Activated CD8-positive, alpha-beta T cell treated with anti-CD3 and anti-CD28 coated beads for 36 hours (primary cell): ENCODE results near the gene CHCHD3. TPM values are rescaled to one million over a fixed set of nuclear protein-coding genes. Genes with fewer than 3 reads are reported as not detected.
"Not testable (repeated sequence)": the region's sequence is repeated elsewhere in the genome, so short reads cannot be mapped to it uniquely, and the experiment has no call there.

Experiments used
- ATAC-seq: fragments of 200-7000 bp; cut with Tn5 transposase; one replicate; pipeline ENCODE4 v1.10.0; 2021; ENCODE audit warnings: mild to moderate bottlenecking, moderate library complexity
- CTCF ChIA-PET: fragments of 350-600 bp; sonication (Branson Sonifier 250); formaldehyde crosslinking; loops from one replicate; lab custom pipeline; 2021; ENCODE audit warnings: antibody characterized with exemption; lab: Charles Lee
- POLR2A ChIA-PET: fragments of 350-600 bp; sonication (Branson Sonifier 250); formaldehyde crosslinking; loops from one replicate; lab custom pipeline; 2021; ENCODE audit warnings: antibody characterized with exemption; lab: Charles Lee
- DNase-seq: peaks from one replicate; pipeline ENCODE4 v3.0.0-alpha.2; 2020
- H3K27ac Mint-ChIP-seq: one replicate; pipeline ENCODE4 v1.8.0; 2021; ENCODE audit warnings: mild to moderate bottlenecking, mixed read lengths
- H3K27me3 Mint-ChIP-seq: one replicate; pipeline ENCODE4 v1.8.0; 2021; ENCODE audit warnings: mixed read lengths
- H3K36me3 Mint-ChIP-seq: one replicate; pipeline ENCODE4 v1.8.0; 2021; ENCODE audit warnings: low read depth, mixed read lengths
- H3K4me1 Mint-ChIP-seq: one replicate; pipeline ENCODE4 v1.8.0; 2021; ENCODE audit warnings: low read depth, mixed read lengths
- H3K4me3 Mint-ChIP-seq: one replicate; pipeline ENCODE4 v1.8.0; 2021; ENCODE audit warnings: mild to moderate bottlenecking, moderate library complexity, mixed read lengths
- H3K9me3 Mint-ChIP-seq: one replicate; pipeline ENCODE4 v1.8.0; 2021; ENCODE audit warnings: mixed read lengths
- intact Hi-C: fragments of 100-400 bp; cut with micrococcal nuclease; formaldehyde crosslinking; loops from one replicate; pipeline ENCODE4 v1.10.0; 2022
- total RNA-seq, 2 experiments: library from RNA; stranded (reverse); gene quantifications; one replicate each; pipeline ENCODE4 v1.2.3, GENCODE V29; 2021
- TF ChIP-seq, protein P1 (sequence below): fragments of 200-600 bp; IDR thresholded peaks from one replicate; pipeline ENCODE4 v1.8.0; 2022; ENCODE audit warnings: antibody characterized with exemption, mild to moderate bottlenecking

CHCHD3 gene
- total RNA-seq, 2 experiments from 2014 or later = 61.4 to 63.4 TPM

DNA sequence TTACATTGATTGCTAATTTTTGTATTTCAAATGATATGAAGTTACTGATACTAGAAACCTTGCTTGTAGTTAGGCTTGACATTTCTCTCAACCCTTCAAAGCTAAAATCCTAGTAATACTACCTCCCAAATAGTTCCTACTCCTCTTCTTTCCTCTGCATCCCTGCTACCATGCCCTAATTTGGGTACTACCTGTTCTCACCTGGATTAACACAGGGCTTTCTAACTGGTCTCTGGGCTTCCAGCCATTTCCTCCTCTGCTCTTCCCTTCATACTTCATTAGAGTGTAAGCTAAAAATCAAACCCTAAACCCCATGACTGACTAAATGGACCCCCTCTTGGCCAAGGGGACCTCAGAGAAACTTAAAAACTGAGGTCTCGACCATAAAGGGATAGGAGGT is 112.4 kb downstream of the CHCHD3 start:
- no peaks in the 10 kb centered on the region for H3K27me3 Mint-ChIP-seq
- H3K27ac Mint-ChIP-seq = no peak overlapping the region
- intact Hi-C loops = no loop called here
- H3K36me3 Mint-ChIP-seq = peaks cover 23% of the 10 kb centered on the region
- TF ChIP-seq, protein P1, sequence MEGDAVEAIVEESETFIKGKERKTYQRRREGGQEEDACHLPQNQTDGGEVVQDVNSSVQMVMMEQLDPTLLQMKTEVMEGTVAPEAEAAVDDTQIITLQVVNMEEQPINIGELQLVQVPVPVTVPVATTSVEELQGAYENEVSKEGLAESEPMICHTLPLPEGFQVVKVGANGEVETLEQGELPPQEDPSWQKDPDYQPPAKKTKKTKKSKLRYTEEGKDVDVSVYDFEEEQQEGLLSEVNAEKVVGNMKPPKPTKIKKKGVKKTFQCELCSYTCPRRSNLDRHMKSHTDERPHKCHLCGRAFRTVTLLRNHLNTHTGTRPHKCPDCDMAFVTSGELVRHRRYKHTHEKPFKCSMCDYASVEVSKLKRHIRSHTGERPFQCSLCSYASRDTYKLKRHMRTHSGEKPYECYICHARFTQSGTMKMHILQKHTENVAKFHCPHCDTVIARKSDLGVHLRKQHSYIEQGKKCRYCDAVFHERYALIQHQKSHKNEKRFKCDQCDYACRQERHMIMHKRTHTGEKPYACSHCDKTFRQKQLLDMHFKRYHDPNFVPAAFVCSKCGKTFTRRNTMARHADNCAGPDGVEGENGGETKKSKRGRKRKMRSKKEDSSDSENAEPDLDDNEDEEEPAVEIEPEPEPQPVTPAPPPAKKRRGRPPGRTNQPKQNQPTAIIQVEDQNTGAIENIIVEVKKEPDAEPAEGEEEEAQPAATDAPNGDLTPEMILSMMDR = no peak
- POLR2A ChIA-PET = no interaction called here
- H3K9me3 Mint-ChIP-seq = no peaks in the 10 kb centered on the region
- no peak for ATAC-seq
- no peak overlapping the region for H3K4me3 Mint-ChIP-seq
- CTCF ChIA-PET = interaction anchor here (0.8 kb wide), 1 partner anchor 176 kb away, joined by 3 read pairs; no protein-coding TSS in a partner anchor
- no peak for DNase-seq
- peaks cover 2% of the 10 kb centered on the region for H3K4me1 Mint-ChIP-seq

DNA sequence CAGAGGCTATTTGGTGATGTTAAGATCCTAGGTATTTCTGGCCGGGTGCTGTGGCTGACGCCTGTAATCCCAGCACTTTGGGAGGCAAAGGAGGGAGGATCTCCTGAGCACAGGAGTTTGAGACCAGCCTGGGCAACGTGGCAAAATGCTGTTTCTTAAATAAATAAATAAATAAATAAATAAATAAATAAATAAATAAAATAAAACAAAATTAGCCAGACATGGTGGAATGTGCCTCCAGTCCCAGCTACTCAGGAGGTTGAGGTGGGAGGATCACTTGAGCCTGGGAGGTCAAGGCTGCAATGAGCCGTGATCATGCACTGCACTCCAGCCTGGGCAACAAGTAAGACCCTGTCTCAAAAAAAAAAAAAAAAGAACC is 114.4 kb downstream of the CHCHD3 start:
- H3K27ac Mint-ChIP-seq, intact Hi-C loops, H3K36me3 Mint-ChIP-seq, H3K4me1 Mint-ChIP-seq, H3K9me3 Mint-ChIP-seq, H3K27me3 Mint-ChIP-seq, CTCF ChIA-PET, ATAC-seq, H3K4me3 Mint-ChIP-seq, POLR2A ChIA-PET, DNase-seq: not testable (repeated sequence)

DNA sequence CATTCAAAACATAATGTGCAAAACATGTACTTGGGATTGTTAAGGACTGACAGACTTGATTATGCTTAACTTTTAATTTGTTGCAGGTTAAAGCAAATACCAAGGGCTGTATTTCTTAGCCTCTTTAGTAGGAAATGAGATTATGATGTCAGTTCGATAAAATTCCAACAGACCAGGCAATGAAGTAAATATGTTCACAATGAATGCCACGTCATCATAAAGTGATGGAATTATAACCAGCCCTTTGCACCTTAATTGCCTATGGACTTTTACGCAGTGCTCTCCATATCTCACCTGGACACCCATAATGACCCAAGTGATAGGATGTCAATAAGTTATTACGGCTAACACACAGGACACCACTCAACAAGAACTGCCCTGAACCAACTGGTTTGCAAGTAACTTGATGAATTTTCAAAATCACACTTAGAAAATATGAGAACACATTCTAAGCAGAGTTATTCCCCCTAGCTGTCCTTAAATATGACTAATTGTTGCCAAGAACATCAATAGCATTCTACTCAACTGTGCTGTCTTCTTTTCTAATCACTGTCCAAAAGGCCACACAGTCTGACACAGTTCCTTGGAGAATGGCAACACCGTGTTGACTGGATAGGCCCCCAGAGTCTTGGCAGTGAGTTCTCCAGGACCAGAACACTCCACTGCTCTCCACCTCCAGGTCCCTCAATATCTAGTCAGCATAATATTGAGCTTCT is 115.0 kb downstream of the CHCHD3 start:
- peaks cover 6% of the 10 kb centered on the region for H3K36me3 Mint-ChIP-seq
- no peaks in the 10 kb centered on the region for H3K9me3 Mint-ChIP-seq
- H3K27me3 Mint-ChIP-seq = no peaks in the 10 kb centered on the region
- DNase-seq (no peak), ATAC-seq (no peak)
- ChIA-PET CTCF (no interaction called here), POLR2A (no interaction called here)
- peaks cover 2% of the 10 kb centered on the region for H3K4me1 Mint-ChIP-seq
- no peak overlapping the region for H3K4me3 Mint-ChIP-seq
- no peak overlapping the region for H3K27ac Mint-ChIP-seq
- TF ChIP-seq, protein P1 = no peak
- intact Hi-C loops = no loop called here

DNA sequence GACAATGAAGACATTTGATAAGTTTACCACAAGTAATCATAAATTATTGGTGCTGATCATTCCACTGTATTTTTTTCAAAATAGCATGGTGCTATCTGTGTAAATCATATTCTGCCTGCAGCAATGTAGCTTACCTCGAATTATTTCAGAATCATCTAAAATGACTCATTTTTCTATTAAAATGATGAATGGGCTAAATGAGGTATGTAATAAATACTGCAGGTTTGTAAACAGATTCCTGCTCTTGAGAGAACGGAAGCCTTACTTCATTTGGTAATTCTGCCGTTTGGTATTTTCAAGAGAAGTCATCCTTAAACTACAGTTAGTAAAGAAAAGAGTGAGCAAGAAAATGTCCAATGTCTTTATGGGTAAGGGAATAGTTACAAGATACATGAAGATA is 115.9 kb downstream of the CHCHD3 start:
- H3K27ac Mint-ChIP-seq = no peak overlapping the region
- no peaks in the 10 kb centered on the region for H3K9me3 Mint-ChIP-seq
- ATAC-seq = no peak
- POLR2A ChIA-PET = no interaction called here
- intact Hi-C loops = no loop called here
- no peak for DNase-seq
- H3K36me3 Mint-ChIP-seq = peaks cover 11% of the 10 kb centered on the region
- CTCF ChIA-PET = no interaction called here
- no peak overlapping the region for H3K4me3 Mint-ChIP-seq
- H3K27me3 Mint-ChIP-seq = no peaks in the 10 kb centered on the region
- TF ChIP-seq, protein P1 = no peak
- peaks cover 2% of the 10 kb centered on the region for H3K4me1 Mint-ChIP-seq

DNA sequence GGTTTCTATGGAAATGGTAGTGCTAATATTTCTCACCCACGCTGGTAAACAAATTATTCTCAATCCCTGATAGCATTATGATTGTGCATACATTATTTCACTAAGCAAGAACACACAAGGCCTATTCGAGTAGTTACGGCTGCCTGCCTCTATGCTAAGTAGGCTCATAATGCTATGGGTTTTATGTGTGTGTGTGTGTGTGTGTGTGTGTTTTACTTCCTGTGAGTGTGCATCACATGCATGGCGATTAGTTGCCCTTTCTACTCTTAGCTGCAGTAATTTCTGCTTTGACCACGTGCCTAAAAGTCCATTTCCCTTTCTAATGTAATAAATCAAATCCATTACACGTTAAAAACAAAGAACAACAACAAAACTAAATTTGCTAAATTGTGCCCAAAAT is 117.0 kb downstream of the CHCHD3 start:
- Mint-ChIP-seq H3K4me3 (no peak overlapping the region), H3K36me3 (peaks cover 13% of the 10 kb centered on the region), H3K4me1 (no peaks in the 10 kb centered on the region), H3K9me3 (no peaks in the 10 kb centered on the region), H3K27ac (no peak overlapping the region), H3K27me3 (no peaks in the 10 kb centered on the region)
- ATAC-seq (no peak), DNase-seq (no peak)
- ChIA-PET POLR2A (no interaction called here), CTCF (no interaction called here)
- intact Hi-C loops = no loop called here
- TF ChIP-seq, protein P1 = no peak
